HG03039 (cell line): Measurements from ENCODE around the gene HBE1.
"Not testable (repeated sequence)": the region's sequence is repeated elsewhere in the genome, so short reads cannot be mapped to it uniquely, and the experiment has no call there.

Source experiments
- ATAC-seq: cut with Tn5 transposase; IDR thresholded peaks from one replicate; pipeline ENCODE4 v1.9.1; 2021; ENCODE audit warnings: mild to moderate bottlenecking, moderate library complexity; ENCODE audit not compliant: unreplicated experiment

HBE1 gene

DNA sequence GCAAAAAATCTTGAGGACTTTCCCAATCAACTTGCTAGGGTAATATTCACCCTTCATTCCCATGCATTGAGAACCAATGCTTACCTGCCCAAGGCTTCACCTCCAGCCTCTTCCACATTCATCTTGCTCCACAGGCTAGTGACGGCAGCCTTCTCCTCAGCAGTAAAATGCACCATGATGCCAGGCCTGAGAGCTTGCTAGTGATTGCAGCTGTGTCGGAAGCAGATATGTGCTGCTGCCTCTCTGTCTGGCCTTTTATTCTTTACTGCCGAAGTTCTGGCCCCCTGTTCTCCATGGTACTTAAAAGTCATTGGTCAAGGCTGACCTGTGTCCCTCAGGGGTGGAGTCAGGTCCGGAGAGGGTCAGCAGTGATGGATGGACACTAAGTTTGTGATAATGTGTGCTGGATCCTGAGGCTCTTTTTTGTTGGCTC lies at the start of gene HBE1:
Gene HBE1, minus strand, starts transcription at position 231 of the 433 bp plus-strand sequence. Its CDS starts 55 bp downstream, at position 176.
- no peak for ATAC-seq

DNA sequence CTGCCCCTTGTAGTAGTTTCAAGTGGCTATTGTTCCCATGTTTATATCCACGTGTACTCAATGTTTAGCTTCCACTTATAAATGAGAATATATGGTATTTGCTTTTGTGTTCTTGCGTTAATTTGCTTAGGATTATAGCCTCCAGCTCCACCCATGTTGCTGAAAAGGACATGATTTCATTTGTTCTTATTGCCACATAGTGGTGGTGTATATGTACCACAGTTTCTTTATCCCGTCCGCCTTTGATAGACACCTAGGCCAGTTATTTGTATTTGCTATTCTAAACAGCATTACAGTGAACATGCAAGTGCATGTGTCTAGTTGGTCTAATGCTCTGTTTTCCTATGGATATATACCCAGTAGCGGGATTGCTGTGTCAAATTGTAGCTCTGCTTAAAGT lies 47.5 kb upstream of the HBE1 start:
- no peak for ATAC-seq

DNA sequence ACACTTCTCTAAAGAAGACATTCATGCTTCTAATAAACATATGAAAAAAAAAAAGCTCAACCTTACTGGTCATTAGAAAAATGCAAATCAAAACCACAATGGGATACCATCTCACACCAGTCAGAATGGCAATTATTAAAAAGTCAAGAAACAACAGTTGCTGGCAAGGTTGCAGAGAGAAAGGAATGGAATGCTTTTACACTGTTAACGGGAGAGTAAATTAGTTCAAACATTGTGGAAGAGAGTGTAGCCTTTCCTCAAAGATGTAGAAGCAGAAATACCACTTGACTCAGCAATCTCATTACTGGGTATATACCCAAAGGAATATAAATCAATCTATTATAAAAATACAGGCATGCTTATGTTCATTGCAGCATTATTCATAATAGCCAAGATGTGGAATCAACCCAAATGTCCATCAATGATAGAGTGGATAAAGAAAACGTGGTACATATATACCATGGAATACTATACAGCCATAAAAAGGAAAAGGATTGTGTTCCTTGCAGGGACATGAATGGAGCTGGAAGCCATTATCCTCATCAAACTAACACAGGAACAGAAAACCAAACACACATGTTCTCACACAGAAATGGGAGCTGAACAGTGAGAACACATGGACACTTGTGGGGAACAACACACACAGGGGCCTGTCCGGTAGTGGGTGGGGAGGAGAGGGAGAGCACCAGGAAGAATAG lies 43.7 kb upstream of the HBE1 start:
- not testable (repeated sequence) for ATAC-seq

DNA sequence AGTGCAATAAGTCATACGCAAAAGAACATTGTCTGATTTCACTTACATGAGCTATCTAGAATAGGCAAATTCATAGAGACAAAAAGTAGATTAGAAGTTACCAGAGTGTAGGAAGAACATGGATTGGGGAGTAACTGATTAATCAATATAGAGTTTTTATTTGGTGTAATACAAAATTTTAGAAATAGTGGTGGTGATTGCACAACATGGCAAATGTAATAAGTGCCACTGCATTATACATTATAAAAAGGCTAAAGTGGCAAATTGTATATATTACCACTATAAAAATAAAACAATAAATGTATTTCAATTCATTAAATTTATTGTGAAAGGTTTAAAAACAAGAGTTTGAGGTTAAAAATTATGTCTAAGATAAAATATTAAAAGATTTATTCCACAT lies 40.7 kb upstream of the HBE1 start:
- no peak for ATAC-seq

DNA sequence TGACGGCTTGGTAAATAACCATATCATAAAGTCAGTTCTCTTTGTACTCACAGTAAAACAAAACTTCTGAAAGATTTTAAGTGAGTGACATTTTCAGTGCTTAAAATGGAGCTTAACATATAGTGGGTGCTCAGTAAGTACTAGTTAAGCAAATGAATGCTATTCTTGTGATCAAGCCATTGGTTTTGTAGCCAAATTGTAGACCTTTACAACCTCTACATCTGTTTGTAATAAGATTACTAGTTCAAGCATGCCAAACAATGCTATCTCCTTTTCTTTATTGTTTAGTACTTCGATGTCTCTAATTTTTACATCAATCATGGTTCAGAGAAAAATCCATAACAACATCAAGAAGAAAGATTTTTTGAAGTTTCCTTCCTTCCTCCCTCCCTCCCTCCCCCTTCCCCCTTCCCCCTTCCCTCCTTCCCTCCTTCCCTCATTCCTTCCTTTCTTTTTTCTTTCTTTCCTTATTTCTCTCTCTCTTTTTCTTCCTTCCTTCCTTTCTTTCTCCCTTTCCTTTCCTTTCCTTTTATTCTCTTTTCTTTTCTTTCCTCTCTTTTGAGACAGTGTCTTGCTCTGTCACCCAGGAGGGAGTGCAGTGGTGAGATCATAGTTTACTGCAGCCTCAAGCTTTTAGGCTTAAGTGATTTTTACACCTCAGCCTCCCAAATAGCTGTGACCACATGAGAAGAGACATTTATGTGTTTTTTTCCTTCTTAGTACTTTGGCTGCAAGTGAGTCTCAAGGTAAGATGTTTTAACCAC lies 37.7 kb upstream of the HBE1 start:
- no peak for ATAC-seq

DNA sequence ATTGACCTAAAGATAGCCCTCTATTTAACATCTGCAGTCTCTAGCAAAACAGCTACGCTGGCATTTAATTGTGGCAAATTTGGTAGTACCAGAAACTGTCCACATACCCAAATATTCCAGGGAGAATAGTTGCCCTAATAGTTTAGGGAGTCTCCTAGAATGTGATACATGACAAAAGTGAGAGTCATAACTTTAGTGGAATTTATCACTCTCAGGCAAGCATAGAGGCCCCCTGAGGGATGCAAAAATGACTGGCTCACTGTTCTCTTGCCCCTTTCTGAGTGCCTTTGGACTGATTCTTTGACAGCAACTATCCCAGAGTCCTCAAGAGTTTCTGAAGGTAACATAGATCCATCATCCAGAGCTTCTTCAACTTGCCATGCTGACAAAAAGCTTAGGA lies 34.3 kb upstream of the HBE1 start:
- no peak for ATAC-seq

DNA sequence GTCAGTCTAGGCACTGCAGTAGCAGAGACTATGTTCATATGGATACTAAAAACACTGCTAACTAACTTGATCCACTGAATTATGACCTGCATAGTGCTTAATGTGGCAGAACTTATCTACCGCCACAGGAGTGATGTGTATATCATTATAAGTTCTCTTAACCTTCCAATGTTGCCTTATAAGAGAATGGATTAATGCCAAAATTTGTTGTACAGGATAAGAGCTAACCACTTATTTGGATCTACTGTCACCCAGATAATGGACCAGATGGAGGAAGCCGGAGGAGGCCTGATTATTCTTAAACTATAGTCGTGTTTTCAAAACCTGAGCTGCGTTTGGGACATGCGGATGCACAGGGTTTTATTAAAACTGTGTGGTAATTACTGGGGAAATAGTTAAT lies 33.9 kb upstream of the HBE1 start:
- ATAC-seq, result no peak

DNA sequence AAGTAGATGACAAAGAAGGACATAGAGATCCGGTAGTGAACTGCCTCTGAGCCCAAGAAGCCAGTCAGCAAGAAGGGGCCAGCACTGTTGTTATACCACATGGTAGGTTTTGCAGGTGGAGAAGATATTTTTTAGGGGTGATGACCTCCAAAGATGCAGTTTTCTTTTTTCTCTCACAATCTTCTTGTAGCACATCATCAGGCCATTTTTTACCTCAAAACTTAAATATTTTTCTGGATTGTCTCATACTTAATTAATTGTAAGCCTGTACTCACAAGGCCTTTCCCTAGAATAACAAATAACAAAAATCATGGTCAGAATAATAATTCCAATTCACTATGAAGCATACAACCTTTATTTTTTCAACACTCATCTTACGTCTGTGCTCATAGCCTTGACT lies 32.1 kb upstream of the HBE1 start, which contains the start of gene OR51B4:
Gene OR51B4, minus strand, starts transcription at position 101 of the 400 bp plus-strand sequence. Its CDS starts 0 bp downstream, at position 101.
- ATAC-seq, result no peak

DNA sequence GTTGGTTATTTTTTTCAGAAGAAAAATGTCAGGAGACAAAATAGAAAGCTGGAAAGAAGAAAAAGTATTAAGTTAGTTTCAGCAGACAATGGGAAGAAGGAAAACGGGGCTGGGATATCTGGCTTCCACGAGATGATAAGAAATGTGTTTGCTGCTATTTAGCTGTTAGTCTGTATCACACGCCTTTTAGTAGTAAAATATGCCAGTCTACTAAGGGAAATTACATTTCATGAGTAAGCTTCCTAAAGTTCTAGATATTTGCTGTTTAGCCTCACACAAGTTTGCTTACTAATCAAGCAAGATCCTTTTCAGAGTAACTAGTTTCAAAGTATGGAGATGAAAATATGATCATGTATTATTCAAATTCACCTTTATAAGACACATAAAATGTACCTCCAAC lies 30.5 kb upstream of the HBE1 start:
- ATAC-seq, result no peak

DNA sequence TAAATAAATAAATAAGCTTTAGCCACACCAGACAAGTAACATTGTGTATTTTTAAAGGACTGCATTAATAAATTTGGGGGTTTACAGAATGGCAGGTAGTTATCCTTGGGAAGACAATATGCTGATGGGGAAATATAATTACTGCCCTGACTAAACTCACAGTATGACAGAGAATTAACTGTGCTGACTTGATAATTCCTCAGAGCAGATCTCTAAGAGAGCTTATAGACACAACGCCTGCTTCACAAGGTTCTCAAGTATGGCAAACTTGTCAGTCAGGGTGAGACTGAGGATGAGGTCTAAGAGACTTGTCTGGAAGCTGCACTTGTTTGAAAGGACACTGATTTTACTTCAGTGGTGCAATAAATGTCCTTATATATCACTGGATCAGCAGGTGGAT lies 28.7 kb upstream of the HBE1 start:
- ATAC-seq, result no peak

DNA sequence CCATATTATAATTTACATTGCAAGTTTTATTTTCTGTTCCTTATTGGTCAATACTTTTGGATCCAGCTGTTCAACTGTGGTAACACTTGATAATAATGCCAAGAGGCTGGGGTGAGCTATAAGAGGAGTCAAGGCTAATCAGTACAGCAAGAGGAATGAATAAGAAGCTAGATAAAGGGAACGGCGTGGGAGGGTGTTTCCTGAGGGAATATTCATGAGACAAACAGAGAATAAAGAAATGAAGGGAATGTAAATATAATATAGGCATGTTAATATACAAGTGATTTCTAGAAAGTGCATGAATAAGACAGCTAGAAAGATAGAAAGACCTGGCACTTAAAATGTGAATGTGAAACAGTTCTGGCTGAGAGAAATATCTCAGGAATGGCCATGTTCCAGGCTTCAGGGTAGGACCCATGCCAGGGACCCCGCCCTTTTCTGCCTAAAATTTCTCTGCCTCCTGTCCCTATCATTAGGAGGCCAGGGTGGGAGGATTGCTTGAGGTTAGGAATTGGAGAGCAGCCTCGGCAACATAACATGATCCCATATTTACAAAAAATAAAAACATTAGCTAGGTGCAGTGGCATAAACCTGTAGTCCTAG lies 28.1 kb upstream of the HBE1 start:
- ATAC-seq, result no peak

DNA sequence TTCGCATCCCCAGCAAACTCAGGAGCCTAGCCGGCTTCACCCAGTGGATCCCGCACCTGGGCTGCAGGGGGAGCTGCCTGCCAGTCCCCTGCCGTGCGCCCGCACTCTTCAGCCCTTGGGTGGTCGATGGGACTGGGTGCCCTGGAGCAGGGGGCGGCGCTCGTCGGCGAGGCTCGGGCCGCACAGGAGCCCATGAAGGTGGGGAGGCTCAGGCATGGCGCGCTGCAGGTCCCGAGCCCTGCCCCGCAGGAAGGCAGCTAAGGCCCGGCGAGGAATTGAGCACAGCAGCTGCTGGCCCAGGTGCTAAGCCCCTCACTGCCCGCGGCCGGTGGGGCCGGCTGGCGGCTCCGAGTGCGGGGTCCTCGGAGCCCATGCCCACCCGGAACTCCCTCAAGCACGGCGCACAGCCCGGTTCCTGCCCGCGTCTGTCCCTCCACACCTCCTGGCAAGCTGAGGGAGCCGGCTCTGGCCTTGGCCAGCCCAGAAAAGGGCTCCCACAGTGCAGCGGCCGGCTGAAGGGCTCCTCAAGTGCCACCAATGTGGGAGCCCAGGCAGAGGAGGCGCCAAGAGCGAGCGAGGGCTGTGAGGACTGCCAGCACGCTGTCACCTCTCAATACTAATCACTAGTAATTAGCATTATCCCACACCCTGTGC lies 24.7 kb upstream of the HBE1 start:
- not testable (repeated sequence) for ATAC-seq

DNA sequence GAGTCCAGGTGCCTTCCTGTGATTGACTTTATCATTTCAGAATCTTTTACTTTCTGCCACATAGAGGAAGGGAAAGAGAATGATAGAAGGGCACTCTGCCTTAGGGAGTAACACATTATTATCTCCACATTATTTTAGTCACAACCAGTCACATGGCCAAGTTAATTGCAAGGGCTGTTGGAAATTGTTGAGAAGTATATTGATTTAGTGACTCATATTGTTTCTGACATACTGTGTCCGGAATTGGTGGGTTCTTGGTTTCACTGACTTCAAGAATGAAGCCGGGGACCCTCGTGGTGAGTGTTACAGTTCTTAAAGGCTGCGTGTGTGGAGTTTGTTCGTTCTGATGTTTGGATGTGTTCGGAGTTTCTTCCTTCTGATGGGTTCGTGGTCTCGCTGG lies 23.3 kb upstream of the HBE1 start:
- no peak for ATAC-seq

DNA sequence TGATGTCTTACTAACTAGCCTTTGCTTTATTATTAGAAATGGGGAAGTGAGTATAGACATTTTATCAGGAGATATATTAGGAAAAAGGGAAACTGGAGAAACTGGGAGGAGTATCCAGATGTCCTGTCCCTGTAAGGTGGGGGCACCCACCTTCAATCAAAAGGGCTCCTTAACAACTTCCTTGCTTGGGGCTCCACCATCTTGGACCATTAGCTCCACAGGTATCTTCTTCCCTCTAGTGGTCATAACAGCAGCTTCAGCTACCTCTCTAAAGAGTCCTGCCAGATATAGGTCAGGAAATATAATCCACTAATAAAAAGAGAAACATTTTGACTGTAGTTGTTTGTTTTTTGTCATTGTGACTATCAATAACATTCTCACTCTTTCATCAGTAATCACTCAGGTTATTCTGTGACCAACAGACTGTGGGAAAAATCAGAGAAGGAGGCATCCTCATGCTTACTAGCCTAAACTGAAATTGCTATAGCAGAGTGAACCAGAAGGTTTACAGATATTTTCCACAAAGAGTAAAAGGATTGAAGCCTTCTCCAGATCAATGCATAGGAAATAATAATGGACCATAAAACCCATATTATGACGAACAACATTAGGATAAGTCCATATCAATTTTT lies 21.6 kb upstream of the HBE1 start:
- peak; percentile 92 for ATAC-seq

DNA sequence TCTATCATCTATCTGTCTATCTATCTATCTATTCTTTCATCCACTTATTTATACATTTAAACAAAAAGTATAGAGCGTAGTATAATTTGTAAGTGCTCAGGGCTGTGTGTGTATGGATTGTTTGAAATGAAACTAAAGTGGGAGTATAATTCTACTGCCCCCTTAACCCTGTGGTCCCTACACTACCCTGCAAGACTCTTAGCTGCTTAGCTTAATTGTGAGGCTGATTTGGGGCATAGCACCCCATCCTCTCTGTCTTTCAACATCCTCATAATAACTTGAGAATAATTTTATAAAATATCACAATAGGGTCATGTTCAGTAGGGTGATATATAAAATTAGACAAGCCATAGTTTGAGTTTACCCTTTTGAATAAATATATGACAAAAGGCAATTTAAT lies 20.4 kb upstream of the HBE1 start:
- no peak for ATAC-seq

DNA sequence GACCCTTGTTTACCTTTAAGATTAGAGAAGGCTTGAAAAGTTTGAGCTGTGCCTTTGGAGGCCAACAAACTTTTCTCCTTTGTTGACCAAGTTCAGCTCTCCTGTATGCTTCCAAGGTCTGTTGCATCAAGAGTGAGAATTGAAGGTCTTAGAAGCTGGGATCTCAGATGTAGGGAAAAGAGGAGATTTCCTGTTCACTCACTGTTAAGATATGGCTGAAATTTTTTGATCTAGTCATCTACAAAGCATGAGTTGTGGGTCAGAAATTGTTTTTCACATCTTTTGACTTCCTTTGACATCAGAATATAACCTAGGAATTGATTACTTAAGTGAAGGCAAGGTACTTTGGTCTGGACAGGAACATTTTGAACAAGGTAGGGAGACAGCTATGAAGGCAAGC lies 20.0 kb upstream of the HBE1 start:
- ATAC-seq, result no peak

DNA sequence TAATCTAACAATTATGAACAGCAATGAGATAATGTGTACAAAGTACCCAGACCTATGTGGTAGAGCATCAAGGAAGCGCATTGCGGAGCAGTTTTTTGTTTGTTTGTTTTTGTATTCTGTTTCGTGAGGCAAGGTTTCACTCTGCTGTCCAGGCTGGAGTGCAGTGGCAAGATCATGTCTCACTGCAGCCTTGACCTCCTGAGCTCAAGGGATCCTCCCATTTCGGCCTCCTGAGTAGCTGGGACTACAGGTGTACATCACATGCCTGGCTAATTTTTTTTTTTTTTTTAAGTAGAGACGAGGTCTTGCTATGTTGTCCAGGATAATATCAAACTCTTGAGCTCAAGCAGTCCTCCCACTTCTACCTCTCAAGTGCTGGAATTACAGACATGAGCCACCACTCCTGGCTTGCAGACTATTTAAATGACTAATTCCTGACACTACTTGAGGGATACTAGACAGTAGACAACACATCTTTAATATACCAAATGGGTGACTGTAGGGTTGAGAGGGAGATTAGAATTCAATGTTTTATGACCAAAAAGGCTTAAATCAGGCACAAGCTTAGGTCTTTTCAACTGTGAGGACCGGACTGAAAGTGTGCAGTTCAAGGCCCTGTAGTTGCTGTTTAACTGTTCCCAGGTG lies 19.3 kb upstream of the HBE1 start:
- ATAC-seq, result no peak

DNA sequence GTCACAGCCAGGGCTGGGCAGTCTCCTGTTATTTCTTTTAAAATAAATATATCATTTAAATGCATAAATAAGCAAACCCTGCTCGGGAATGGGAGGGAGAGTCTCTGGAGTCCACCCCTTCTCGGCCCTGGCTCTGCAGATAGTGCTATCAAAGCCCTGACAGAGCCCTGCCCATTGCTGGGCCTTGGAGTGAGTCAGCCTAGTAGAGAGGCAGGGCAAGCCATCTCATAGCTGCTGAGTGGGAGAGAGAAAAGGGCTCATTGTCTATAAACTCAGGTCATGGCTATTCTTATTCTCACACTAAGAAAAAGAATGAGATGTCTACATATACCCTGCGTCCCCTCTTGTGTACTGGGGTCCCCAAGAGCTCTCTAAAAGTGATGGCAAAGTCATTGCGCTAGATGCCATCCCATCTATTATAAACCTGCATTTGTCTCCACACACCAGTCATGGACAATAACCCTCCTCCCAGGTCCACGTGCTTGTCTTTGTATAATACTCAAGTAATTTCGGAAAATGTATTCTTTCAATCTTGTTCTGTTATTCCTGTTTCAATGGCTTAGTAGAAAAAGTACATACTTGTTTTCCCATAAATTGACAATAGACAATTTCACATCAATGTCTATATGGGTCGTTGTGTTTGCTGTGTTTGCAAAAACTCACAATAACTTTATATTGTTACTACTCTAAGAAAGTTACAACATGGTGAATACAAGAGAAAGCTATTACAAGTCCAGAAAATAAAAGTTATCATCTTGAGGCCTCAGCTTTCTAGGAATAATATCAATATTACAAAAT lies 18.6 kb upstream of the HBE1 start:
- no peak for ATAC-seq

DNA sequence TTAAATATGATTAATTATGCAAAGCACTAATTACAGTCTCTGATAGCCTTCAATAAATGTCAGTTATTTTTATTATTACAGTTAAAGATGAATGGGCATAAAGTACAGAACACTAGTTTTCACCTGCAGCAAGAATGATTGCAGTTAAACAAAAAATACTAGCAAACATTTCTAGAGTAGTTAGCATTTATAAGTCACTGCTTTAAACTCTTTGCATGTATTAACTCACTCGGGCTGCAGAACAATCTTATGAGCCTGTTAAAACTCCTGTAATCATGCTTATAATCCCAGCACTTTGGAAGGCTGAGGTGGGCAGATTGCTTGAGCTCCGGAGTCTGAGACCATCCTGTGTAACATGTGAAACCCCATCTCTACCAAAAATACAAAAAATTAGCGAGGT lies 17.2 kb upstream of the HBE1 start:
- no peak for ATAC-seq

DNA sequence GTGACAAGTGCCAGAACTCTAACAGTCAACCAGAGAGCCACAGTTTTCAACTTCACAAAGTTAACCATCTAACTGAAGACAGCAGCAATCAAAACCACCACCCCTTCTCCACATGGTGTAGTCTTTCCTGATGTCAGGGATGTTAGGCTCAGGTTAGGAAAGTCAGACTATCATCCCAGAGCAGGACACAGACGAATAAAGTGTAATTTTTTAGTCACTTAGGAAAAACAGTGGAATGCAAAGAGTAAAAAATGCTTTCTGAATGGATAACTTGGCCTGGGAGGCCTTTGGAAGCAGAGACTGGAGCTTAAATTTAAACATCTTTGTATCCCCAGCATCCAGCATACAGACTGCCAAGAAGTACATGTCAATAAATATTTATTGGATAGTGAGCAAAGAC lies 16.6 kb upstream of the HBE1 start:
- ATAC-seq, result no peak
